NCI-H2196 (cell line): ENCODE measurements around the gene NEGR1.

ENCODE experiments used
- DNase-seq: peaks from one replicate; lab custom pipeline; 2025; ENCODE audit not compliant: unreplicated experiment; lab: John Stamatoyannopoulos, UW

The NEGR1 gene

GRCh38 chr1:71787699-71788098 is 494.6 kb downstream of the NEGR1 start:
- no peak for DNase-seq

GRCh38 chr1:71786218-71786617 is 496.1 kb downstream of the NEGR1 start:
- no peak for DNase-seq

- DNase-seq = no peak
Observed at GRCh38 chr1:71785450-71785849, 496.9 kb downstream of the NEGR1 start.

GRCh38 chr1:71785000-71785399 is 497.3 kb downstream of the NEGR1 start:
- DNase-seq = no peak

- DNase-seq = no peak
Observed at GRCh38 chr1:71784241-71784640, 498.1 kb downstream of the NEGR1 start.

- no peak for DNase-seq
Observed at GRCh38 chr1:71783071-71783470, 499.3 kb downstream of the NEGR1 start.

GRCh38 chr1:71781450-71781849 is 500.9 kb downstream of the NEGR1 start:
- no peak for DNase-seq

GRCh38 chr1:71780681-71781080 is 501.7 kb downstream of the NEGR1 start:
- no peak for DNase-seq

- DNase-seq = no peak
Observed at GRCh38 chr1:71778940-71779339, 503.4 kb downstream of the NEGR1 start.

- no peak for DNase-seq
Observed at GRCh38 chr1:71777094-71777493, 505.2 kb downstream of the NEGR1 start.

GRCh38 chr1:71774705-71775104 is 507.6 kb downstream of the NEGR1 start:
- DNase-seq = no peak

- no peak for DNase-seq
Observed at GRCh38 chr1:71770121-71770520, 512.2 kb downstream of the NEGR1 start.

GRCh38 chr1:71766748-71767147 is 515.6 kb downstream of the NEGR1 start:
- no peak for DNase-seq

GRCh38 chr1:71762514-71763255 is 519.7 kb downstream of the NEGR1 start:
- DNase-seq = no peak

GRCh38 chr1:71755441-71755840 is 526.9 kb downstream of the NEGR1 start:
- DNase-seq = no peak

- no peak for DNase-seq
Observed at GRCh38 chr1:71753746-71754145, 528.6 kb downstream of the NEGR1 start.

GRCh38 chr1:71745326-71745725 is 537.0 kb downstream of the NEGR1 start:
- DNase-seq = no peak

- no peak for DNase-seq
Observed at GRCh38 chr1:71743862-71744261, 538.5 kb downstream of the NEGR1 start.

GRCh38 chr1:71738910-71739309 is 543.4 kb downstream of the NEGR1 start:
- no peak for DNase-seq

GRCh38 chr1:71738256-71738655 is 544.1 kb downstream of the NEGR1 start:
- DNase-seq = no peak

- DNase-seq = no peak
Observed at GRCh38 chr1:71737768-71738167, 544.6 kb downstream of the NEGR1 start.

- no peak for DNase-seq
Observed at GRCh38 chr1:71733121-71733520, 549.2 kb downstream of the NEGR1 start.

- DNase-seq = no peak
Observed at GRCh38 chr1:71721532-71721931, 560.8 kb downstream of the NEGR1 start.
